Coronary artery (tissue), 2 donors: ENCODE results near the gene HIPK2.

ENCODE experiments used
- DNase-seq: peaks from one replicate; pipeline ENCODE4 v3.0.0-alpha.2; 2017; ENCODE audit warnings: low spot score
- H3K27ac ChIP-seq, 2 donors: fragments of 200-600 bp; sonication (generic); one replicate each; pipeline ENCODE4 v1.5.1; 2016 to 2019
- H3K4me3 ChIP-seq: fragments of 200-600 bp; sonication (generic); 2 replicates; pipeline ENCODE4 v1.5.1; 2016; ENCODE audit warnings: mild to moderate bottlenecking, moderate library complexity
- TF ChIP-seq, protein P1 (sequence below): fragments of 200-600 bp; sonication (generic); IDR thresholded peaks from one replicate; pipeline ENCODE4 v1.5.1; 2019; ENCODE audit warnings: antibody characterized with exemption

HIPK2 gene

DNA sequence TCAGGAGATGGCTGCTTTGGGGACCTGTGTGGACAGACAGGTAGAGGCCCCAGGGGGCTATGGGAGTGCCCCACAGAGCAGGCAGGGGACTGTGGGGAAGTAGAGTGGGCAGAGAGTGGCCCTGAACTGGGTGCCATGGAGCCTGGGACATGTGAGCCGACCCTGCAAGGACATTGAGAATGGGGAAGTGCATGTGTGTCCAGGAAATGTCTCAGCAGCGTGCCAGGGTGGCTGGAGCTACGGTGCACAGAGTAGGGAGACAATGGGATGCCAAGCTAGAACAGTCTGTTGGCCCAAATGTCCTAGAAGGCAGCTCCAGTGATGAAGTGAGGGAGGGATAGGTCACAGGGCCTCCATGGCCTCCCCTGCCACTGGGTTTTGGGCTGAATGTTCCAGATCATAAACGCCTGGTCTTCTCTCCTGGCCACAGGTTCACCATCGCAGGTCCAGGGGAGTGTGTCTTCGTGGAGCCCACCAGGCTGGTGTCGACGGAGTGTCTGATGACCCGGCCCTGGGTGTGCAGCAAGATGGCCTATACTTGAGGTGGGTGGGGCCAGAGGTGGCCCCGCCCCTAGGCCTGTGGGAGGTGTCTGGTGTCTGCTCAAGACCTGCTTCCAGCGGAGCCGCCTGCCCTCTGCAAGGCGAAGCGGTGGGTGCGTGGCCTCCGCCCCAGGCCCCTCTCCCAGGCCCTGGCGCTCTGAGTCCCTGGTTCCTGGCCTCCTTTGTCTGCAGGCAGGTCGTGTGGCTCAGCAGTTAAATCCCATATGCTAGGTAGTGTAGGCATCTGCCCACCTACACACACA is 233.8 kb downstream of the HIPK2 start:
- H3K27ac ChIP-seq: no peak overlapping the region
- no peak for DNase-seq
- H3K4me3 ChIP-seq: no peak overlapping the region

DNA sequence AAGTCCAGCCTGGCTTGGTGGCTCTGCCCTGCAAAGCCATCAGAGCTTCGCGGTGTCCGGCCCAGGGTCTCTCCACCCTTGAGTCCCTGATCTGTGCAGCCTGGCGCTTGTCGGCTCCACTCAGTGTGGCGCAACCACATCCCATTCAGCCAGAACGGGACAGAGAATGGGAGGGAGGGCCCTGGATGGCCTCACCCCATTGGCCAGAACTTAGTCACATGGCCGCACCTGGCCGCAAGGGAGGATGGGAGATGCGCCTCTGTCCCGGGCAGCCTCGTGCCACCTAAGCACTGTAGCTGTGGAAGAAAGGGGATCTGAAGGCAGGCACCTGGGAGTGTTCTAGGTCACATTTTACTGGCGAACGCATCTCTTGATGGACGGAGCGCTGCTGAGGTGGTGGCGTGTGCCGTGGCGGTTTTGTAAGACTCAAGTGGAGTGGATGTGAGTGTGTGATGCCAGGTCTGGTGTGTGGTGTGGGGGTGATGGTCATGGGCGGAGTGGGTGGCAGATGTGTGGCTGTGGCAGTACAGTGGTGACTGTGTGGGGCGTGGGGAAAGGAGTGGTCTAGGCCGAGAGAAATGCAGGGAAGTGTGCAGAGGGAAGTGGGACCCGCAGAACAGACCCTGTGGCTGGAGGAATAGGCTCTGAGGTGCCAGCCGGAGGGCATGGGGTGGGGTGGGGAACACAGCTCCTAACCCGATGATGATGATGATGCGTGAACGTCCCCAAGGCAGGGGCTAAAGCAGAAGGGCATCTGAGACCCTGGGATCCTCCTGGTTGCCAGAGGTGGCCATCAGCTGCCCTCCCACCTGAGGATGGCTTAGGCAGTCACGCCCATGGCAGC is 235.3 kb downstream of the HIPK2 start:
- Histone ChIP-seq H3K27ac (no peak overlapping the region), H3K4me3 (no peak overlapping the region)
- DNase-seq: no peak
- TF ChIP-seq, protein P1, sequence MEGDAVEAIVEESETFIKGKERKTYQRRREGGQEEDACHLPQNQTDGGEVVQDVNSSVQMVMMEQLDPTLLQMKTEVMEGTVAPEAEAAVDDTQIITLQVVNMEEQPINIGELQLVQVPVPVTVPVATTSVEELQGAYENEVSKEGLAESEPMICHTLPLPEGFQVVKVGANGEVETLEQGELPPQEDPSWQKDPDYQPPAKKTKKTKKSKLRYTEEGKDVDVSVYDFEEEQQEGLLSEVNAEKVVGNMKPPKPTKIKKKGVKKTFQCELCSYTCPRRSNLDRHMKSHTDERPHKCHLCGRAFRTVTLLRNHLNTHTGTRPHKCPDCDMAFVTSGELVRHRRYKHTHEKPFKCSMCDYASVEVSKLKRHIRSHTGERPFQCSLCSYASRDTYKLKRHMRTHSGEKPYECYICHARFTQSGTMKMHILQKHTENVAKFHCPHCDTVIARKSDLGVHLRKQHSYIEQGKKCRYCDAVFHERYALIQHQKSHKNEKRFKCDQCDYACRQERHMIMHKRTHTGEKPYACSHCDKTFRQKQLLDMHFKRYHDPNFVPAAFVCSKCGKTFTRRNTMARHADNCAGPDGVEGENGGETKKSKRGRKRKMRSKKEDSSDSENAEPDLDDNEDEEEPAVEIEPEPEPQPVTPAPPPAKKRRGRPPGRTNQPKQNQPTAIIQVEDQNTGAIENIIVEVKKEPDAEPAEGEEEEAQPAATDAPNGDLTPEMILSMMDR: no peak

More for the DNA sequence above, 233.8 kb downstream of the HIPK2 start:
- TF ChIP-seq, protein P1: no peak

DNA sequence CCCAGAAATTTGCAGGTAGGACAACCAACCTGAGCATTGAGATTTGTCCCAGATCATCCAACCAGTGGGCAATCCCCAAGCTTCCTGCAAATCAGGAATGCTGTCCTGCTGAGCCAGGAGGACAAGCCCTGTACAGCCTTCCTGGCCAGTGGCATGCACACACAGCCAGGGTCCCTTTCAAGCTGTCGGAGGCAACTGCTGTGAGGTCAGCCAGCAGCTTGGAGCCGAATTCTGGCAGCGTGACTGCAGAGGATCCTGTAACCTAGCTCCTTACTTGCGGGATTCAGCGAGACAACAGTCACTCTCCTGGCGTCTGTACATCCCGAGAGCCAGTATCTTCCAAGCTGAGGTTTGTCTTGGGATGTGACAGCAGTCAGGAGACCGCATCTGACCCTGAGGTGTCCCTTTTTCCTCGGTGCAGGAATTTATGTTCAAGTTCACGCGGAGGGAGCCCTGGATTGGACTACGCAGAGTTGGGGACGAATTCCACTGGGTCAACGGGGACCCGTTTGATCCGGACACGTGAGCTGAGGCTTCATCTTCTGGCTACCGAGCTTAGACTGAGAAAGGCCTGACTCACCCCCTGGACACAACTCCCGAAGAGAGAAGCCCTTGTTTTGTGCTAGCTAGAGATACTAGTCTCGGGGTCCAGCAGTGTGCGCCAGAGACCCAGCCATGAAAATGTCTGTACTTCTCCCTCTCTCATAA is 236.0 kb downstream of the HIPK2 start:
- TF ChIP-seq, protein P1: no peak
- DNase-seq: no peak
- H3K27ac ChIP-seq: no peak overlapping the region
- no peak overlapping the region for H3K4me3 ChIP-seq

DNA sequence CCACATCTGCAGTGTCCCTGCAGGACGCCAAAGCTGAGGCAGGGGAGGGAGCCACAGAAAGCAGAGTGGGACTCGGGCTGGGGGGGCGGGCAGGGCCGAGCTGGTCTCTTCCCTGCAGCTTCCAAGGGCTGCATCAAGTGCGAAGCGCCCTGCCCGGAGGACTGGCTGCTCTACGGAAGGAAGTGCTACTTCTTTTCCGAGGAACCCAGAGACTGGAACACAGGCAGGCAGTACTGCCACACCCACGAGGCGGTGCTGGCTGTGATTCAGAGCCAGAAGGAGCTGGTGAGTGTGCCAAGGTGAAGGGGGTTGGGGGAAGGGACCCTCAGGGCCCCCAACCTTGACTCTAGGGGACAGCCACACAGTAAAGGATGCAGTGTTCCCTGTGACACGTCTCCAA is 237.6 kb downstream of the HIPK2 start:
- DNase-seq: no peak
- Histone ChIP-seq H3K27ac (no peak overlapping the region), H3K4me3 (no peak overlapping the region)
- TF ChIP-seq, protein P1: no peak

DNA sequence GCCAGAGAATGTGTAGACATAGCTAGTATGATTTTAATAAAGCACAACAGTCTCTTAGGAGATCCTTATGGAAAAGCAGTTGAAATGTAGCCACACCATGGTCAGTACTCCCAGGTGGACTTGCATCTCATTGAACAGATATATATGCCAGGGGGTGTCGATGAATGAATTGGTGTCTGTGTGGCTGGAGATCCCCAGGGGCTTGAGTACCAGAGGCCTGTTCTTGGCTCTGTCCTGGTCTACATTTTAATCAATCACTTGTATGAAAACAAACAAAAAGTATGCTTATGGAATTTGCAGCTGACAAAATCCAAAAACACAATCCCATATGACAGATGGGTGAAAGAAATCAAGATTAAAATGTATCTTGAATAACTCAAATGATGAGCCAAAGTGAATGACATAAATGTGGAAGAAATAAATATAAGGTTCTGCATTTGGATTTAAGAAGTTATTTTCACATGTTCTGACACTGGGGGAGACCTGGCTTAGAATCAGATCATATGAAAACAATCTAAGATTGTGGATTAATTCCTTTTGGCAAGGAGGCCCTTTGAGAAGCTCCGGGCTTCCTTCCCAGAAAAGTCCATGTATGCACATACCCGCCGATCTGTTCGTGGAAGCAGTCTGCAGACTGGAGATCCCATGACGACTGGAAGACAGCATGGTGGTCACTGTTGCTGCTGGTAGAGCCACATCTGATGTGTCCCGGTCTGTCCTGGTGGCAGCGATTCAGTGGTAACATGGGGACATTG is 238.7 kb downstream of the HIPK2 start:
- Histone ChIP-seq H3K27ac (no peak overlapping the region), H3K4me3 (no peak overlapping the region)
- TF ChIP-seq, protein P1: no peak
- no peak for DNase-seq

DNA sequence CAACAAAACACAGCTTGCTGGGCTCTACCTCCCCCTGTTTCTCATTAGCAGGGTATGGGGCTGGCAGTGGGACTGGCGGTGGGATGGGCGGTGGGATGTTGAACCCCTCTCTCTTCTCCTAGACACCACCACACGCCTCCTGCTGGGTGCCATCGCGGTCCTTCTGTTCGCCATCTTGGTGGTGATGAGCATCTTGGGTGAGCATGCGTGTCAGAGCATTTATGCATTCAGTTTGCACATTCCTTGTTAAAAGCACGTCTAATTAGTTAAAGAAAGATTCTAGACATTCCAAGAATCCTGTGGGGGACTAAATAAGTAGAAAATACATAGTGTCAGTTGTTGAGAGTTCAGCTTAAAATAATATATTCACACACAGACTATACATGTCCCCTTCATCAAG is 241.6 kb downstream of the HIPK2 start:
- DNase-seq: no peak
- no peak overlapping the region for H3K27ac ChIP-seq
- TF ChIP-seq, protein P1: no peak
- no peak overlapping the region for H3K4me3 ChIP-seq
